Fibroblast of skin of left quadriceps (primary cell): ENCODE data around the gene DGKH.

Experiments
- DNase-seq, 2 experiments: peaks; one replicate each; pipeline ENCODE4 v3.0.0-alpha.2; 2013; ENCODE audit warnings: low read depth in 2 of 2

DGKH gene

DNA sequence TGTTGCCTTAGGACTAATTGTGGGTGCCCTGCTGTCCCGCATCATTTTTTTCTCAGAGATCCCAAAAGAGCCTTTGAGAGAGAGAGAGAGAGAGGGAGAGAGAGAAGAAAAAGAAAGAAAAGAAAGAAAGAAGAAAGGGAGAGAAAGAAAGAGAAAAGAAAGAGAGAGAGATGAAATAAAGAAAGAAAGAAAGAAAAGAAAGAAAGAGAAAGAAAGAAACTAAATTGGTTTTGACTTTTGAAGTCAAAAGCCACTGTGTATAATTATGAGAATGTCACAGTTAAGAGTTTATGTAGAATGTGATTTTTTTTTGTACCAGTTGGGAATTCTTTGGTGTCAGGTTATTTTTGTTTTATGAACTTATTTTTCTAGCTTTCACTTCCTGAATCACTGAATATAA lies 180.1 kb downstream of the DGKH start:
- DNase-seq, result no peak

- DNase-seq, result no peak
Observed at GRCh38 chr13:42229287-42229686, 180.8 kb downstream of the DGKH start.

DNA sequence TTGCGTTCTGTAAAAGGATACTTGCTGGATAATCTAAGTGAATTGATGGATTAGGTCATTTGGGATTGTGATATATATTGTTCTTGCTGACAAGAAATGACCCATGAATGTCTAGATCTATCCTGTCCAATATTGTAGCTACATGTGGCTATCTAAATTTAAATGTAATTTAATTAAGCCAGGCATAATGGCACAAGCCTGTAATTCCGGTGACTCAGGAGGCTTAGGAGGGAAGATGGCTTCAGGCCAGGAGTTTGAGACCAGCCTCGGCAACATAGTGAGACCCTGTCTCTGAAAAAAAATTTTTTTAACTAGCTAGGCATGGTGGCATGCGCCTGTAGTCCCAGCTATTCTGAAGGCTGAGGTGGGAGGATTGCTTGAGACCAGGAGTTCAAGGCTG lies 184.2 kb downstream of the DGKH start:
- DNase-seq, result no peak

DNA sequence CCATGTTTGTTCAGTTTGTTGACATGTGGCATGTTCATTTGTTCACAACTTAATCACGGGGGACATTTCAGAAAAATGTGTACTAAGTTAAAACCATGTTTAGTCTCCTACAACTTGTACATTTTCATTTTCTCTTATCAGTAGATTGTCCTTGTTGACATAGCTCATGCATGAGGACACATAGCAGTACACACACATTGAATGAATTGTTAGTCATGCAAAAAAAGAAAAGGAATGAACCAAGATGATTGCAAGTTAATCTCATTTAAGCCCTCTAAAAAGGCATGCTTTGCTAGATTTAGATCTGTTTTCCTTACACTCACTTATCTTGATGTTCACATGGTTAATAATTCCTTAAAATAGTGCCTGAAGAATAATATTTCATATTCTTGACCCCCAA lies 185.3 kb downstream of the DGKH start:
- no peak for DNase-seq

DNA sequence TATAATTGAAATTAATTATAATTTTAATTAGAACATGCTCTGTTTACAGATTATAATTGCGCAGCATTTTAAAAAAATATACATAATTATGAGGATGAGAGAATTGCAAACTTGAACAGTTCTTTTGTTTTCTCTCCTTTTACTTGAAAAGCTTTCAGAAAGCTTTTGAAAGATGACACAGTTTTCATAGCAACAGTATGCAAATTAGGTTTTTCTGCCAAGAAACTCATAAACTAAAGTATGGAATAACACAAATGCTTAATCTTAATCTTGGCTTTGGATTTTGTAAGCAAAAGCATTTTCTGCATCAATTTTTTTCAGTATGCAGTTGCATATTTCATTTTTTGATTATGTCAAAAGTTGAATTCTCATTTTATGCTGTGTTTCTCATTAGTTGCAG lies 190.7 kb downstream of the DGKH start:
- no peak for DNase-seq

DNA sequence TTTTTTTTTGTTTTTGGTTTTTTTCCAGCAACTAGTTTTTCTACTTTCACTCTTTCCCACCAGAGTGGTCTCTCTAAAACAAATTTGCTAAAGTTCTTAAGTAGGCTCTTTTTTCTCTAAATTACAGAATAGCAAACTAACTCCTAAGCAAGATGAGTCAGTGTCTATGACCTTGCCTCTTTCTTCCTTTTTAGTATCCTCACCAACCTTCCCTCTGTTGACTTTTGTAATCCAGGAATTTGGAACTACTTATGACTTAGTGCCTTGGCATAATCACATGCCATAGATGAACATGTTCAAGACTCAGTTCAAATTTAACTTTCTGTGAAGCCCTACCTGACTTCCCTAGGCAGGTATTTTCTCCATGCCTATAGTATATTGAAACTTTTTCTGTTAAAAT lies 191.2 kb downstream of the DGKH start:
- no peak for DNase-seq

DNA sequence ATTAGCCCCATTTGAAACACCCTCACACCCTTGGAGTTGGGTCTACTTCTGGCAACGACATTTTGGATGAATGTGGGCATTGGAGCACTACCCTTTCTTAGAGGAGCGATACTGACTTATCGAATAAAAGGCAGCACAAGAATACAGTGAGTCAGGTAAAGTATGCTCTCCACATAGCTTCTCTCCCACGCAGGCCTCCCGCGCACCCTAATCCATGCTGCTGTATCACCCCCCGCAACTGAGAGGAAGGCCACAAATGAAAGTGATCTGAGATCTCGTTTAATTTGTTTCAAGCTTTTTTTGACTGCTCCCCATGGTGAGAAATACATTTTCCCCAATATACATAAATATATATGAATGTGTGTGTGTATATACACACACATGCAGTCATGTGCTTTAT lies 198.1 kb downstream of the DGKH start:
- DNase-seq, result no peak

DNA sequence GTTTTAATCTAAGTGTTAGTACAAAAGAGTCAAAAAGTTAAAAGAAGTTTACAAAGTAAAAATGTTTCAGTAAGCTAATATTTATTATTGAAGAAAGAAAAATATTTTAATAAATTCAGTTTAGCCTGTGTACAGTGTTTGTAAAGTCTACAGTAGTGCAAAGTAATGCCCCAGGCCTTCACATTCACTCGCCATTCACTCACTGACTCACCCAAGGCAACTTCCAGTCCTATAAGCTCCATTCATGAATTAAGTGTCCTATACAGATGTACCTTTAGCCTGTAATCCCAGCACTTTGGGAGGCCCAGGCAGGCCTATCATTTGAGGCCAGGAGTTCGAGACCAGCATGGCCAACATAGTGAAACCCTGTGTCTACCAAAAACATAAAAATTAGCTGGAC lies 199.4 kb downstream of the DGKH start:
- DNase-seq, result no peak

- DNase-seq, result no peak
Observed at GRCh38 chr13:42255886-42256285, 207.4 kb downstream of the DGKH start.

DNA sequence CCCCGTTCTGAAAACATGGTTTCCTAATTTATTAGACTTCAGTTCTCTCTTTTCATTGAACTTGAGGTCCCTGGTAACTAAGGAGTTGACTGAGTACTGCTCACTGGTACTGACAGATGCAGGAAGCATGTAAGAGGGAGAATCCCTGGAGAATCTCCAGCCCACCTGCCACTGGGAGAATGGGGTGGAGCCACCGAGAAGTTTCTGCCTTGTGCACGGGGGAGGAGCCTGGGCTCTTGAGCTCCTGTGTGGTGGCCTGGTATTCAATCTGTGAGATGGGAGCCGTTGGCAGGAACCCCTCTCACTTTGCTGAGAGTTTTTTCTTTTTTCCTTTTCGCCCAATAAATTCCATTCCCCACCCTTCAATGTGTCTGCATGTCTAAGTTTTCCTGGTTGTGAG lies 210.3 kb downstream of the DGKH start:
- no peak for DNase-seq

DNA sequence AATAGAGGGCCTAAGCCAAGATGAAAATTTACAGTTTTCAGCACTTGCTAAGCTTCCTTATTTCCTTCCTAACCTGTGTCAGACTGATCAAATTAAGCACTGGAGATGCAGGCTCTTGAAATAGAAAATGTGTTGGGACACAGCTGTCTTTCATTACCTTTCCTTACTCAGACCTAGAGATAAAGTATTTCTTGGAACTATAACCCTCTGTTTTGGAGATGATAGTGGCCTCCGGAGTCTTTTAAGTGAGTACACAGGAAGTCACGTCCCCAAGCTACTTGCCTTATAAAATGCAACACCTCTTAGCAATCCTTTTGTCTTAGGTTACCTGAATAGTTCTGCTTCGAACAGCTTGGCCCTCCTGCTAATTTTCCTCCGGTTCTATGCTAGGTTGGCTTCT lies 211.1 kb downstream of the DGKH start:
- no peak for DNase-seq

- DNase-seq, result no peak
Observed at GRCh38 chr13:42260903-42261654, 212.6 kb downstream of the DGKH start.

DNA sequence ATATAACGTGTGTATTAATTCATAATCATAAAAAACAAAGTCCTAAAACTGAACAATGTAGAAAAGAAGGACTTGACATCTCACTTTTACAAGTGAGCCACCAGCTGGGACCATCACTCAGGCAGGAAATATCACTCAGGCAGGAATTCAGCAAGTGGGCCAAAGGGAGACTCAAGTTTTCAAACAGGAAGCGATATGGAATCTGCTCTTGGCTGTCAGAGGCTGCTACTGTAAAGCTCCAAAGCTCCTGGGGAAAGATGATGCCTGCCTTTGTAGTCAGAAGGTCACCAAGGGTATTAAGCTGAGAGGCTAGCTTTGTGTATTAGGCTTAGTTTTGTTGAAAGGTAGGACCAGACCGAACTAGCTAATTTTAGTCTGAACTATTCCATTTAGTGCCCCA lies 218.0 kb downstream of the DGKH start:
- peak in 1 of 2 experiments; percentile 28 for DNase-seq

- no peak for DNase-seq
Observed at GRCh38 chr13:42270160-42270856, 221.9 kb downstream of the DGKH start.

GRCh38 chr13:42270857-42271215 lies 222.4 kb downstream of the DGKH start:
- no peak for DNase-seq

DNA sequence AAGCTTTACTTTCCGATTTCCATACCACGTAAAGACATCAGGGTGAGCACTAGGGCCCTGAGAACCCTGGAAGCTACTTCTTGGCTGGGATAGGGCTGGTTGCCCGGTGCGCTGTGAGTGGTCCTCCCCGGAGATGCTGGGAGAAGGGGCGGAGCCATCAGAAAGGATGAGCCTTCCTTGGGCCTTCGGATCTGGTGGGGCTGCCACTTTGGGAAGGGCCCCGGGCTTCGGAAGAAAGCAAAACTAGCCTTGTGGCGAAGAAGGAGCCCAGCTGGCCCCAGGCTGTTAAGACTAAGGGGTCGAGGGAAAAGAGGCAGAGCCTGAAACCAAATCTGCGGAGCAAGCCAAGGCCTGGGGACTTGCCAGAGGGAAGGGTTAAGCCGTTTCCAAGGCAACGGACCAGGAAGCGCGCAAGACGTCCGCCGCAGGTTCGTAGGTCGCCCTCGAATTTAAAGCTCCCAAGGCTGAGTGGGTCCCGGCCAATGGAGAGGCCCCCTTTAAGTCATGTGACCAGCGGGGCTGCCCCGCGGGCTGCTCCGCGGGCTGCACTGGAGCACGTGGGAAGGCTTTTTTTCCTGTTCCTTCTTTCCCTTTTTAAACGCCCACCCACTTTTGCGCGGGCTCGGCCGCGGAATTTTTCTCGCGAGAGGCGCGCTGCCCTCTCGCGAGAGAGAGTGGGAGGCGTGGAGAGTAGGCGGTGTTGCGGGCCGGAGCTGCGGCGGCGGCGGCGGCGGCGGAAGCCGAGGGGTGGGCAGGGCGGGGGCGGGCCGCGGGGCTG lies 223.1 kb downstream of the DGKH start:
- peak; percentile 98 for DNase-seq

DNA sequence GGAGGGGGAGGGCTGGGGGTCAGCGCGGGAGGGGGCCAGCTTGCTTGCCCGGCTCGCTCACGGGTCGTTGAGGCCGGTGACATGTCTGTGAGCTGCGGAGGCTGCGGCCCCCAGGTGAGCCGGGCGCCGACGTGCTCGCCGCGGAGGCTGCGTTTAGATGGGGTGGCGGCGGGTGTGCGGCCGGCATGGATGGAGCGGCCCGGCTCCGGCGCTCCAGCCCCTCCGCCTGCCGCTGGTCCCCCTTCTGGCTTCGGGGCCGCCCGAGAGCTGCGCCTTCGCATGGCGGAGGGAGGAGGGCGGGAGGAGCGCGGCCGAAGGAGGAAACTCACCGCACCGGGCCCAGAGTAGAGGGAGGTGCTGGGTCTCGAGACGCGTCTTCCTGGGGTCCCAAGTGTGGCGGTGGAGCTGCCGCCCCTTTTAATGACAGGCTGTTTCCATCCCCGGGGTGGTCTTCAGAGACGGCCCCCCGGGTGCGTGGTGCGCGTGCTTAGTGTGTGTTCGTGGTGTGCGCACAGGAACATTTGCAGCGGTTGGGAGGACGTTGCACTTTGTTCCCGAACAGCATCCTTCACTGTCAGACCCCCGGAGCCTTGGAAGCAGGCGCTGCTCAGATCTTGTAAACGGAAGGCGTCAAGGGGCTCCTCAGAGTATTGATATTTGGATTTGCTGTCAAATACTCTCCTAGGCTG lies 223.8 kb downstream of the DGKH start, which contains the start of gene AKAP11:
TSS of gene AKAP11 (plus strand) at position 38 of the 689 bp plus-strand sequence. CDS start 14,197 bp downstream, outside the sequence.
- DNase-seq, result peak in 1 of 2 experiments; percentile 17

GRCh38 chr13:42272804-42273175 lies 224.3 kb downstream of the DGKH start:
- no peak for DNase-seq

- no peak for DNase-seq
Observed at GRCh38 chr13:42274386-42275097, 226.1 kb downstream of the DGKH start.

DNA sequence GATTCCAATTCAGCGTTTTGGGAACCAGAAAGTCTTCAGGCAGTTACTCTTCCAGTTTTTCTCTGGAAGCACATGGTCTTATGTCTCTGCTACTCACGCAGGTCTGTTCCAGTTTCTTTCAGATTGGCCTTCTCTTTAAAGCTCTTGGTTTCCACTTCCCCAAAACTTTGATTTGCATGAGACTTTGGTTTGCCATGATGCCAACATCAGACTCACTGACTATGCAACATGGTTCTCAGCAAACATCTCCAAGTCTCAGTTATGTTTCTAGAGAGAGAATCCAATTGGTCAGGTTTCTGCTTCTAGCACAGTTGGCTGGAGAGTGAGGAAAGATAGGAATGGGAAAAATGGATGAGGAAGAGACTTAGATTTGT lies 226.6 kb downstream of the DGKH start:
- DNase-seq, result no peak

GRCh38 chr13:42275506-42275905 lies 227.1 kb downstream of the DGKH start:
- DNase-seq, result no peak

GRCh38 chr13:42276683-42277082 lies 228.2 kb downstream of the DGKH start:
- DNase-seq, result no peak
